Coronary artery (tissue), 2 donors: ENCODE data around the gene WASL.

Experiments
- DNase-seq: peaks from one replicate; pipeline ENCODE4 v3.0.0-alpha.2; 2017; ENCODE audit warnings: low spot score
- H3K27ac ChIP-seq, 2 donors: fragments of 200-600 bp; sonication (generic); one replicate each; pipeline ENCODE4 v1.5.1; 2016 to 2019
- H3K4me3 ChIP-seq: fragments of 200-600 bp; sonication (generic); 2 replicates; pipeline ENCODE4 v1.5.1; 2016; ENCODE audit warnings: mild to moderate bottlenecking, moderate library complexity
- TF ChIP-seq, protein P1 (sequence below): fragments of 200-600 bp; sonication (generic); IDR thresholded peaks from one replicate; pipeline ENCODE4 v1.5.1; 2019; ENCODE audit warnings: antibody characterized with exemption

Gene WASL

GRCh38 chr7:123663200-123663599 is 85.6 kb downstream of the WASL start:
- H3K4me3 ChIP-seq: no peak overlapping the region
- DNase-seq: no peak
- TF ChIP-seq, protein P1, sequence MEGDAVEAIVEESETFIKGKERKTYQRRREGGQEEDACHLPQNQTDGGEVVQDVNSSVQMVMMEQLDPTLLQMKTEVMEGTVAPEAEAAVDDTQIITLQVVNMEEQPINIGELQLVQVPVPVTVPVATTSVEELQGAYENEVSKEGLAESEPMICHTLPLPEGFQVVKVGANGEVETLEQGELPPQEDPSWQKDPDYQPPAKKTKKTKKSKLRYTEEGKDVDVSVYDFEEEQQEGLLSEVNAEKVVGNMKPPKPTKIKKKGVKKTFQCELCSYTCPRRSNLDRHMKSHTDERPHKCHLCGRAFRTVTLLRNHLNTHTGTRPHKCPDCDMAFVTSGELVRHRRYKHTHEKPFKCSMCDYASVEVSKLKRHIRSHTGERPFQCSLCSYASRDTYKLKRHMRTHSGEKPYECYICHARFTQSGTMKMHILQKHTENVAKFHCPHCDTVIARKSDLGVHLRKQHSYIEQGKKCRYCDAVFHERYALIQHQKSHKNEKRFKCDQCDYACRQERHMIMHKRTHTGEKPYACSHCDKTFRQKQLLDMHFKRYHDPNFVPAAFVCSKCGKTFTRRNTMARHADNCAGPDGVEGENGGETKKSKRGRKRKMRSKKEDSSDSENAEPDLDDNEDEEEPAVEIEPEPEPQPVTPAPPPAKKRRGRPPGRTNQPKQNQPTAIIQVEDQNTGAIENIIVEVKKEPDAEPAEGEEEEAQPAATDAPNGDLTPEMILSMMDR: no peak
- H3K27ac ChIP-seq: no peak overlapping the region

GRCh38 chr7:123662755-123663154 is 86.0 kb downstream of the WASL start:
- Histone ChIP-seq H3K4me3 (no peak overlapping the region), H3K27ac (no peak overlapping the region)
- no peak for DNase-seq

GRCh38 chr7:123662293-123662692 is 86.5 kb downstream of the WASL start:
- TF ChIP-seq, protein P1: no peak
- H3K27ac ChIP-seq: no peak overlapping the region
- no peak for DNase-seq
- no peak overlapping the region for H3K4me3 ChIP-seq

More at GRCh38 chr7:123662755-123663154, 86.0 kb downstream of the WASL start:
- TF ChIP-seq, protein P1: no peak

DNA sequence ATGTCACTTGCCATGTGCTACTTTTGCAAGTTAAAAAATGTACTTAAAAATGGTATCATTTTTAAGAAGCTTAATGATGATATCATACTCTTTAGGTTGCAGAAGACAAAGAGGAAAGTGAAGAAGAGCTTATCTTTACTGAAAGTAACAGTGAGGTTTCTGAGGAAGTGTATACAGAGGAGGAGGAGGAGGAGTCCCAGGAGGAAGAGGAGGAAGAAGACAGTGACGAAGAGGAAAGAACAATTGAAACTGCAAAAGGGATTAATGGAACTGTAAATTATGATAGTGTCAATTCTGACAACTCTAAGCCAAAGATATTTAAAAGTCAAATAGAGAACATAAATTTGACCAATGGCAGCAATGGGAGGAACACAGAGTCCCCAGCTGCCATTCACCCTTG is 87.0 kb downstream of the WASL start:
- DNase-seq: no peak
- Histone ChIP-seq H3K4me3 (no peak overlapping the region), H3K27ac (no peak overlapping the region)
- TF ChIP-seq, protein P1: no peak

- TF ChIP-seq, protein P1: no peak
- Histone ChIP-seq H3K27ac (no peak overlapping the region), H3K4me3 (no peak overlapping the region)
- DNase-seq: no peak
Observed at GRCh38 chr7:123660514-123661354, 88.1 kb downstream of the WASL start.

GRCh38 chr7:123658023-123658422 is 90.8 kb downstream of the WASL start:
- no peak for DNase-seq
- TF ChIP-seq, protein P1: no peak
- Histone ChIP-seq H3K27ac (no peak overlapping the region), H3K4me3 (no peak overlapping the region)

- no peak overlapping the region for H3K4me3 ChIP-seq
- no peak overlapping the region for H3K27ac ChIP-seq
- TF ChIP-seq, protein P1: no peak
- DNase-seq: no peak
Observed at GRCh38 chr7:123657304-123657685, 91.5 kb downstream of the WASL start.
